HepG2 (cell line): ENCODE measurements around the gene NPDC1. TPM values are rescaled to one million over a fixed set of nuclear protein-coding genes. Genes with fewer than 3 reads are reported as not detected.
A peak's percentile ranks its signal among the peaks of the same experiment; 100 is the strongest.

Experiments
- AGO1 ChIP-seq: fragments of 200-400 bp; formaldehyde crosslinking; IDR thresholded peaks from 2 replicates; pipeline ENCODE4 v1.6.1; 2017; ENCODE audit warnings: mild to moderate bottlenecking, low read depth, low read length, moderate library complexity; ENCODE audit not compliant: poor library complexity, severe bottlenecking
- ATF7-NPFF ChIP-seq: sonication (generic); formaldehyde crosslinking; IDR thresholded peaks from 2 replicates; pipeline ENCODE4 v1.8.1; 2023; ENCODE audit warnings: mild to moderate bottlenecking, low read depth, missing genetic modification reagents, moderate library complexity
- DNMT1 ChIP-seq: sonication (generic); formaldehyde crosslinking; IDR thresholded peaks from 2 replicates; pipeline ENCODE4 v1.5.1; 2020; ENCODE audit warnings: mild to moderate bottlenecking, missing genetic modification reagents
- JUND ChIP-seq: sonication (generic); formaldehyde crosslinking; IDR thresholded peaks from 2 replicates; pipeline ENCODE4 v1.8.0; 2022; ENCODE audit warnings: mild to moderate bottlenecking, missing genetic modification reagents
- MEF2D ChIP-seq: sonication (generic); formaldehyde crosslinking; IDR thresholded peaks from 2 replicates; pipeline ENCODE4 v1.5.1; 2020; ENCODE audit warnings: mild to moderate bottlenecking, missing genetic modification reagents
- MZF1 ChIP-seq: sonication (generic); formaldehyde crosslinking; IDR thresholded peaks from 2 replicates; pipeline ENCODE4 v1.8.1; 2023; ENCODE audit warnings: mild to moderate bottlenecking, missing genetic modification reagents, borderline replicate concordance
- NR0B2 ChIP-seq: sonication (generic); formaldehyde crosslinking; IDR thresholded peaks from 2 replicates; pipeline ENCODE4 v1.4.0; 2020; ENCODE audit warnings: mild to moderate bottlenecking, missing genetic modification reagents
- PHF21A ChIP-seq: sonication (generic); formaldehyde crosslinking; IDR thresholded peaks from 2 replicates; pipeline ENCODE4 v1.5.0; 2020; ENCODE audit warnings: mild to moderate bottlenecking, missing genetic modification reagents
- PHF5A ChIP-seq: IDR thresholded peaks from one replicate; pipeline ENCODE4 v1.6.1; 2018; ENCODE audit warnings: low read depth, missing genetic modification reagents; ENCODE audit not compliant: unreplicated experiment
- POLR2G ChIP-seq: fragments of 200-400 bp; formaldehyde crosslinking; IDR thresholded peaks from 2 replicates; pipeline ENCODE4 v1.6.1; 2018; ENCODE audit warnings: mild to moderate bottlenecking, low read depth, low read length, moderate library complexity
- PRDM4 ChIP-seq: sonication (generic); formaldehyde crosslinking; IDR thresholded peaks from 2 replicates; pipeline ENCODE4 v1.9.0; 2021; ENCODE audit warnings: missing genetic modification reagents, borderline replicate concordance
- SAP130 ChIP-seq: IDR thresholded peaks from 2 replicates; pipeline ENCODE4 v1.6.1; 2016; ENCODE audit warnings: low read depth
- SP4 ChIP-seq: sonication (generic); formaldehyde crosslinking; IDR thresholded peaks from 2 replicates; pipeline ENCODE4 v1.8.1; 2023; ENCODE audit warnings: mild to moderate bottlenecking, missing genetic modification reagents
- TFAP4 ChIP-seq: sonication (generic); IDR thresholded peaks from 2 replicates; pipeline ENCODE4 v1.6.1; 2016; ENCODE audit warnings: low read depth, borderline replicate concordance
- TFDP1 ChIP-seq: IDR thresholded peaks from 2 replicates; pipeline ENCODE4 v1.6.1; 2016; ENCODE audit warnings: missing compliant biosample characterization, missing genetic modification reagents, borderline replicate concordance
- TSC22D2 ChIP-seq: sonication (generic); formaldehyde crosslinking; IDR thresholded peaks from 2 replicates; pipeline ENCODE4 v1.5.1; 2020; ENCODE audit warnings: missing genetic modification reagents, mild to moderate bottlenecking, borderline replicate concordance
- ZFX ChIP-seq: sonication (generic); formaldehyde crosslinking; IDR thresholded peaks from 2 replicates; pipeline ENCODE4 v1.4.0; 2020; ENCODE audit warnings: mild to moderate bottlenecking, low read depth, missing genetic modification reagents, moderate library complexity
- ZNF160 ChIP-seq: sonication (generic); formaldehyde crosslinking; IDR thresholded peaks from 2 replicates; pipeline ENCODE4 v1.8.0; 2022; ENCODE audit warnings: mild to moderate bottlenecking, inconsistent platforms, missing genetic modification reagents
- ZNF281 ChIP-seq: sonication (generic); formaldehyde crosslinking; IDR thresholded peaks from 2 replicates; pipeline ENCODE4 v1.4.0; 2020; ENCODE audit warnings: missing genetic modification reagents, borderline replicate concordance
- ZNF292 ChIP-seq: sonication (generic); formaldehyde crosslinking; IDR thresholded peaks from 2 replicates; pipeline ENCODE4 v1.8.1; 2022; ENCODE audit warnings: mild to moderate bottlenecking, low read depth, missing genetic modification reagents, borderline replicate concordance
- ZSCAN31 ChIP-seq: sonication (generic); formaldehyde crosslinking; IDR thresholded peaks from 2 replicates; pipeline ENCODE4 v1.5.0; 2020; ENCODE audit warnings: low read depth, mild to moderate bottlenecking, missing genetic modification reagents
- polyA plus RNA-seq, 8 experiments: library from polyadenylated mRNA; depleted of rRNA in 3 of 8; stranded (reverse) in 7 of 8; unstranded in 1 of 8; fragments of >200 nt; fragmentation: Illumina TruSeq in 4 of 8; extraction: Trizol in 4 of 8; gene quantifications; 2 replicates each; pipeline versions ENCODE4 v1.2.1 to v1.2.3, GENCODE V29; 2011 to 2016; ENCODE audit warnings: low read depth in 4 of 8, missing spikeins in 1 of 8, mixed read lengths in 1 of 8; ENCODE audit not compliant: insufficient read depth in 1 of 8
- total RNA-seq, 5 experiments: library from RNA; depleted of rRNA; stranded (reverse); fragments of >200 nt; fragmentation: Illumina TruSeq; extraction: Trizol; gene quantifications; 2 replicates each; pipeline ENCODE4 v1.2.3, GENCODE V29; 2016; ENCODE audit warnings: low read depth in 1 of 5

NPDC1 gene
- total and polyA plus RNA-seq, 2 of the 13 experiments (the other 11 are each of a cell fraction or from before 2014, with no cell fraction given), result 0.84 to 5.4 TPM

- no peak for TF ChIP-seq PRDM4
- TF ChIP-seq ATF7-NPFF (CRISPR knock-in tag), result no peak
- no peak for TF ChIP-seq MEF2D (CRISPR knock-in tag)
- TF ChIP-seq SAP130 (CRISPR knock-in tag), result peak; percentile 81
- peak; percentile 68; the same call in 1 of the 2 replicates for TF ChIP-seq PHF21A
- TF ChIP-seq PHF5A (CRISPR knock-in tag), result no peak
- TF ChIP-seq ZSCAN31 (CRISPR knock-in tag), result peak; percentile 61; the same call in 1 of the 2 replicates
- TF ChIP-seq POLR2G, result no peak
- TF ChIP-seq TSC22D2 (CRISPR knock-in tag), result no peak
- TF ChIP-seq ZFX, result peak; percentile 74
- peak; percentile 66; the same call in 1 of the 2 replicates for TF ChIP-seq DNMT1 (CRISPR knock-in tag)
- TF ChIP-seq ZNF292 (CRISPR knock-in tag), result no peak
- no peak; the same call in 1 of the 2 replicates for TF ChIP-seq ZNF281 (CRISPR knock-in tag)
- TF ChIP-seq TFDP1 (CRISPR knock-in tag), result no peak; the same call in 1 of the 2 replicates
- peak; percentile 73; the same call in 1 of the 2 replicates for TF ChIP-seq SP4 (CRISPR knock-in tag)
- no peak; the same call in 1 of the 2 replicates for TF ChIP-seq JUND
- 0 out of 2 replicates have a peak, but pooled peaks have one; percentile 54 for TF ChIP-seq NR0B2 (CRISPR knock-in tag)
- peak; percentile 67; the same call in 1 of the 2 replicates for TF ChIP-seq TFAP4
- no peak for TF ChIP-seq AGO1
- no peak for TF ChIP-seq ZNF160 (CRISPR knock-in tag)
- no peak for TF ChIP-seq MZF1 (CRISPR knock-in tag)
Observed at GRCh38 chr9:137067860-137068538, 22.0 kb upstream of the NPDC1 start (continued).
